Suprapubic skin (tissue), 2 donors: ENCODE results near the gene SERPING1.

Source experiments
- EP300 ChIP-seq: sonication (generic); formaldehyde crosslinking; IDR thresholded peaks from one replicate; pipeline ENCODE4 v1.6.1; 2017; ENCODE audit warnings: antibody characterized with exemption
- POLR2A ChIP-seq, 2 donors: fragments of 450-650 bp; IDR thresholded peaks; one replicate each; pipeline ENCODE4 v1.6.1; 2017; ENCODE audit warnings: antibody characterized with exemption in 2 of 2, mild to moderate bottlenecking in 2 of 2, moderate library complexity in 2 of 2

- TF ChIP-seq POLR2A (IDR thresholded peaks at IDR 0.05) (no peak), EP300 (no peak)
These were observed 34.9 kb upstream of the SERPING1 start for GRCh38 chr11:57562596-57562995.
